ENCODE measurements around the gene SLC16A12. TPM values are rescaled to one million over a fixed set of nuclear protein-coding genes. Genes with fewer than 3 reads are reported as not detected.

Gene SLC16A12
- total RNA-seq, 1 experiment from 2014 or later, result 10.9 TPM

DNA sequence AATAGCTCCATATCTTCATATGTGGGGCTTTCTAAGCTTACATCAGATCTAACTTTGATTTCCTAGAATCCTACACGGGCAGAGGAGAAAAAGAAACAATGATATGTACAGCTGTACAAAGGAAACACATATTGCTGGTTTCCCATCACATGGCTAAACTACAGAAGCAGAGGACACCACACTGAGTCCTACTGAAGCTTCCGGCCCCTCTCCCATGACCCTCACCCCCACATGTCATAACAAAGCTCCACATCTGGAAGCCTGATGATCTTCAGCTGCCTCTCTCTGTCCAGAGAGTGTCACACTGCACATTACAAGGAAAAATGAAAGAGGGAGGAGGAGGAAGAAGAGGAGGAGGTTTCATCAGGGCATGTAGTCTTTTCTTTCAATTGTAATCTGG, 14.0 kb downstream of the SLC16A12 start:
- ATAC-seq (no peak), DNase-seq (ENCODE audit: low spot score) (no peak)
- Mint-ChIP-seq H3K27ac (no peak overlapping the region), H3K36me3 (no peaks in the 10 kb centered on the region), H3K9me3 (no peaks in the 10 kb centered on the region), H3K27me3 (ENCODE audit: low read depth) (no peaks in the 10 kb centered on the region; the same call in 1 of the 2 replicates), H3K4me1 (peaks cover 12% of the 10 kb centered on the region), H3K4me3 (no peak overlapping the region)
- ChIA-PET POLR2A (no interaction called here), CTCF (interaction anchor here (0.5 to 1.0 kb wide), 2 partner anchors 13 to 14 kb away, joined by 3 to 5 read pairs; partner anchors contain the start of gene SLC16A12)
- TF ChIP-seq ZNF263 (CRISPR knock-in tag; IDR thresholded peaks at IDR 0.05; ENCODE audit: low read depth) (no peak), ZBTB43 (CRISPR knock-in tag; IDR thresholded peaks at IDR 0.05) (no peak), E2F5 (CRISPR knock-in tag; IDR thresholded peaks at IDR 0.05) (no peak), MYBL2 (CRISPR knock-in tag; IDR thresholded peaks at IDR 0.05) (no peak), AFF4 (CRISPR knock-in tag; IDR thresholded peaks at IDR 0.05; ENCODE audit: borderline replicate concordance) (no peak), ZNF671 (CRISPR knock-in tag; IDR thresholded peaks at IDR 0.05) (no peak), OVOL2 (CRISPR knock-in tag; IDR thresholded peaks at IDR 0.05; ENCODE audit: borderline replicate concordance) (no peak)

DNA sequence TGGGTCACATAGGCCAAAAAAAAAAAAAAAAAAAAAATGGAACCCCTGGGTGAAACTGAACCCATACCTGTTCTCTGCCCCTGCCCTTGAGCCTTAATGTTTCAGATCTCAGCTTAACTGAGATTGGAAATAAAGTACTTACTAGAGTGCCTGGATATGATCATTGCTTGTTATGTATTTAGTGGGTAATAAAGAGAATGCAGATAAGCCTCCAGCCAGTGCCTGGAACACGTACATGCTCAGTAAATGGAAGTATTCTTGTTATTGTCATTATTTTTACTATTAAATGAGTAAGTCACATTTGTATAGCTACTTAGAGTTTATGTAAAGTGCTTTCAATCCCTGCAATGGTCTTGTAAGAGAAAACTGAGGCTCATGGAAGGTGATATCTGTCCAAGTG, 14.7 kb downstream of the SLC16A12 start:
- Mint-ChIP-seq H3K36me3 (no peaks in the 10 kb centered on the region), H3K27ac (no peak overlapping the region), H3K9me3 (no peaks in the 10 kb centered on the region), H3K4me1 (peaks cover 16% of the 10 kb centered on the region), H3K4me3 (no peak overlapping the region), H3K27me3 (ENCODE audit: low read depth) (no peaks in the 10 kb centered on the region; the same call in 1 of the 2 replicates)
- TF ChIP-seq, protein P1, sequence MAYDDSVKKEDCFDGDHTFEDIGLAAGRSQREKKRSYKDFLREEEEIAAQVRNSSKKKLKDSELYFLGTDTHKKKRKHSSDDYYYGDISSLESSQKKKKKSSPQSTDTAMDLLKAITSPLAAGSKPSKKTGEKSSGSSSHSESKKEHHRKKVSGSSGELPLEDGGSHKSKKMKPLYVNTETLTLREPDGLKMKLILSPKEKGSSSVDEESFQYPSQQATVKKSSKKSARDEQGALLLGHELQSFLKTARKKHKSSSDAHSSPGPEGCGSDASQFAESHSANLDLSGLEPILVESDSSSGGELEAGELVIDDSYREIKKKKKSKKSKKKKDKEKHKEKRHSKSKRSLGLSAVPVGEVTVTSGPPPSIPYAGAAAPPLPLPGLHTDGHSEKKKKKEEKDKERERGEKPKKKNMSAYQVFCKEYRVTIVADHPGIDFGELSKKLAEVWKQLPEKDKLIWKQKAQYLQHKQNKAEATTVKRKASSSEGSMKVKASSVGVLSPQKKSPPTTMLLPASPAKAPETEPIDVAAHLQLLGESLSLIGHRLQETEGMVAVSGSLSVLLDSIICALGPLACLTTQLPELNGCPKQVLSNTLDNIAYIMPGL (CRISPR knock-in tag; IDR thresholded peaks at IDR 0.05), result no peak
- TF ChIP-seq GABPB1 (CRISPR knock-in tag; IDR thresholded peaks at IDR 0.05), result no peak
- no peak for TF ChIP-seq EMX1 (CRISPR knock-in tag; IDR thresholded peaks at IDR 0.05)
- no peak for TF ChIP-seq ZNF263 (CRISPR knock-in tag; IDR thresholded peaks at IDR 0.05; ENCODE audit: low read depth)
- no peak for TF ChIP-seq ZNF396 (CRISPR knock-in tag; IDR thresholded peaks at IDR 0.05; ENCODE audit: borderline replicate concordance)
- TF ChIP-seq GTF2I (CRISPR knock-in tag; conservative IDR thresholded peaks at IDR 0.05), result no peak
- TF ChIP-seq RELA (CRISPR knock-in tag; IDR thresholded peaks at IDR 0.05; ENCODE audit: borderline replicate concordance), result no peak
- no peak for TF ChIP-seq E2F5 (CRISPR knock-in tag; IDR thresholded peaks at IDR 0.05)
- TF ChIP-seq ZNF121 (CRISPR knock-in tag; IDR thresholded peaks at IDR 0.05), result no peak
- no peak for TF ChIP-seq ETV6 (CRISPR knock-in tag; IDR thresholded peaks at IDR 0.05)
- no peak for TF ChIP-seq ZNF416 (CRISPR knock-in tag; IDR thresholded peaks at IDR 0.05)
- TF ChIP-seq NFATC4 (CRISPR knock-in tag; IDR thresholded peaks at IDR 0.05), result no peak
- TF ChIP-seq TP53 (CRISPR knock-in tag; IDR thresholded peaks at IDR 0.05), result no peak
- no peak for TF ChIP-seq JAZF1 (CRISPR knock-in tag; IDR thresholded peaks at IDR 0.05)
- TF ChIP-seq, protein P2, sequence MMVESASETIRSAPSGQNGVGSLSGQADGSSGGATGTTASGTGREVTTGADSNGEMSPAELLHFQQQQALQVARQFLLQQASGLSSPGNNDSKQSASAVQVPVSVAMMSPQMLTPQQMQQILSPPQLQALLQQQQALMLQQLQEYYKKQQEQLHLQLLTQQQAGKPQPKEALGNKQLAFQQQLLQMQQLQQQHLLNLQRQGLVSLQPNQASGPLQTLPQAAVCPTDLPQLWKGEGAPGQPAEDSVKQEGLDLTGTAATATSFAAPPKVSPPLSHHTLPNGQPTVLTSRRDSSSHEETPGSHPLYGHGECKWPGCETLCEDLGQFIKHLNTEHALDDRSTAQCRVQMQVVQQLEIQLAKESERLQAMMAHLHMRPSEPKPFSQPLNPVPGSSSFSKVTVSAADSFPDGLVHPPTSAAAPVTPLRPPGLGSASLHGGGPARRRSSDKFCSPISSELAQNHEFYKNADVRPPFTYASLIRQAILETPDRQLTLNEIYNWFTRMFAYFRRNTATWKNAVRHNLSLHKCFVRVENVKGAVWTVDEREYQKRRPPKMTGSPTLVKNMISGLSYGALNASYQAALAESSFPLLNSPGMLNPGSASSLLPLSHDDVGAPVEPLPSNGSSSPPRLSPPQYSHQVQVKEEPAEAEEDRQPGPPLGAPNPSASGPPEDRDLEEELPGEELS (CRISPR knock-in tag; IDR thresholded peaks at IDR 0.05), result no peak
- no peak for TF ChIP-seq TCF7 (CRISPR knock-in tag; IDR thresholded peaks at IDR 0.05; ENCODE audit: low read depth)
- no peak for TF ChIP-seq OVOL2 (CRISPR knock-in tag; IDR thresholded peaks at IDR 0.05; ENCODE audit: borderline replicate concordance)
- TF ChIP-seq ZNF317 (CRISPR knock-in tag; IDR thresholded peaks at IDR 0.05; ENCODE audit: borderline replicate concordance, low read depth), result no peak
- no peak for TF ChIP-seq NR3C1 (CRISPR knock-in tag; conservative IDR thresholded peaks at IDR 0.05; ENCODE audit: low read depth)
- no peak for TF ChIP-seq NR1H2 (CRISPR knock-in tag; IDR thresholded peaks at IDR 0.05)
- ChIA-PET CTCF (interaction anchor here (0.7 kb wide), 1 partner anchor 42 kb away, joined by 3 read pairs; no protein-coding TSS in a partner anchor), POLR2A (interaction anchor here (0.6 kb wide), 1 partner anchor 288 kb away, joined by 3 read pairs; no protein-coding TSS in a partner anchor)
- ATAC-seq, result no peak
- no peak for DNase-seq (ENCODE audit: low spot score)
